ENCODE results near the gene OPRD1. TPM values are rescaled to one million over a fixed set of nuclear protein-coding genes. Genes with fewer than 3 reads are reported as not detected.

The OPRD1 gene
- total RNA-seq, 1 donor from 2014 or later, result not detected

DNA sequence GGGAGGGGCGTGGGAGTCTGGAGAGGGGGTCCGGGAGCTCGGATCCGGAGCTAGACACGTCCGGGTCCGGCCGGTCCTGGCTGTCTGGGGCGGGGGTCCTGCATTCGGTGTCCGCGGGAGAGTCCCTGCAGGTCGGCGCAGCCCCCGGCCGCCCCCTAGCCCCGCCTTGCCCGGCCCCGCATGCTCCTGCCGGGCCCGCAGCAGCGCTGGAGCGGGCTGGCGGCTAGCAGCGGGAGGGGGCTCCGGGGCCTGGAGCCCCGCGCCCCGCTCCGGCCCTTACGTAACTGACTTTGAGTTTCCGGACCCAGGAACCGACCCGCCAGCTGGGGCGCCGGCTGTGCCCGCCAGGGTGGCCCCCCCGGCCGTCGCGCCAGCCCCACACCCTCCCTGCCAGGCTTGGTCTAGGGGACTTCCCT is 75.5 kb downstream of the OPRD1 start:
- DNase-seq (ENCODE audit: low read depth), result no peak
- peak overlapping the region; percentile 100 for H3K4me3 ChIP-seq (ENCODE audit: low read depth, low read length)
- TF ChIP-seq, protein P1, sequence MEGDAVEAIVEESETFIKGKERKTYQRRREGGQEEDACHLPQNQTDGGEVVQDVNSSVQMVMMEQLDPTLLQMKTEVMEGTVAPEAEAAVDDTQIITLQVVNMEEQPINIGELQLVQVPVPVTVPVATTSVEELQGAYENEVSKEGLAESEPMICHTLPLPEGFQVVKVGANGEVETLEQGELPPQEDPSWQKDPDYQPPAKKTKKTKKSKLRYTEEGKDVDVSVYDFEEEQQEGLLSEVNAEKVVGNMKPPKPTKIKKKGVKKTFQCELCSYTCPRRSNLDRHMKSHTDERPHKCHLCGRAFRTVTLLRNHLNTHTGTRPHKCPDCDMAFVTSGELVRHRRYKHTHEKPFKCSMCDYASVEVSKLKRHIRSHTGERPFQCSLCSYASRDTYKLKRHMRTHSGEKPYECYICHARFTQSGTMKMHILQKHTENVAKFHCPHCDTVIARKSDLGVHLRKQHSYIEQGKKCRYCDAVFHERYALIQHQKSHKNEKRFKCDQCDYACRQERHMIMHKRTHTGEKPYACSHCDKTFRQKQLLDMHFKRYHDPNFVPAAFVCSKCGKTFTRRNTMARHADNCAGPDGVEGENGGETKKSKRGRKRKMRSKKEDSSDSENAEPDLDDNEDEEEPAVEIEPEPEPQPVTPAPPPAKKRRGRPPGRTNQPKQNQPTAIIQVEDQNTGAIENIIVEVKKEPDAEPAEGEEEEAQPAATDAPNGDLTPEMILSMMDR (conservative IDR thresholded peaks at IDR 0.05; ENCODE audit: low read depth, low read length), result no peak

DNA sequence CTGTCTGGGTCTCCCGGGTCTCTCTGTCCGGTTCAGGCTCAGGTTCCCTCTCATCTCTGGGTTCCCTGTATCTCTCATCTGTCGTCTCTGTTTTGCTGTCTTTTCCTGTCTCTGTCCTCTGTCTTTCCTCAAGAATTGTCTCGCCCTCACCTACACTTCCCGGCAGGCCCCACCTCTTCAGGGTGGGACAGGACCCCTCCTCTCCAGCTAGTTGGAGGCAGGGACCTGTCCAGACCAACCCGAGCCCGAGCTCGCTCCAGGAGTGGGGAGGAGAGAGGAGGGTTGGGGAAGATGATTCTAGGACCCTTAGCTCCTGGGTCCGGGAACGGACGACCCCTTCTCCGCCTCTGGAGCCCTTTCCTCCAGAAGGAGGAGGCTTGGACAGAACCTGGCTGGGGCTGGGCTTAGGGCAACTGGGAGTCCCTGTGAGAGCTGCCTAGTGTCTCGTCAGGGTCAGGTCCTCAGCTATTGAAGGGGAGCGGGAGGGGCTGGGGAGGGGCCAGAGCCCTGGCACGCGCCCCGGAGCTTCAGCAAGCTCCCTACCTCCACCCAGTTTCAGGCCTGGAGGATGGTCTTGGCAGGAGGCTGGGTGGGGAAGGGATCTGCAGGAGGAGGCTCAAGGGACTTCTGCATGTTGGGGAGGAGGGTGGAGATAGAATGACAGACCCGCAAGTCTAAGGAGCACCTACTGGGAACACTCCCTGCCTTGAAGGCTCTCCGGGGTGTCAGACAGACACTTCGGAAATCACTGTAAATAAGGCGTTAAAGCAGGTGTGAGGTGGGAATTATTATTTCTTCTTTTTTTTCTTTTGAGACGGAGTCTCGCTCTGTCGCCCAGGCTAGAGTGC is 76.1 kb downstream of the OPRD1 start:
- no peak for DNase-seq (ENCODE audit: low read depth)
- TF ChIP-seq, protein P1 (conservative IDR thresholded peaks at IDR 0.05; ENCODE audit: low read depth, low read length), result no peak
- peak overlapping the region; percentile 100 for H3K4me3 ChIP-seq (ENCODE audit: low read depth, low read length)

DNA sequence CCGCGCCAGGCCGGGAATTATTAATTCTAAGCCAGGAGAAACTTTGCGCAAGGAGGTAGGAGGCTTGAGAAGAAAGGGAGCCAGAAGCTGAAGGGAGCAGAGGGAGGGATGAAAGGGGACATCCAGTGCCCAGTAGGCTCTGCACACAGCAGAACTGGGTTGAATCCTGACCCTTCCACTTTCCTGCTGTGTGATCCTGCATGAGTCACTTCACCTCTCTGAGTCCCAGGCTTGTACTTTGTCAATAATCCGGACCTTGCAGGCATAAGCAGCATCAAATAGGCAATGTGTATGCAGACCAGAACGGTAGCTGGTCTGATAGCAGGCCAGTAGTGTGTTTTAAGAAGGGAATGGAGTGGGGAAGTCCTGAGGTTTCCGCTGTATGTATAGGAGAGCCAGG is 76.9 kb downstream of the OPRD1 start:
- TF ChIP-seq, protein P1 (conservative IDR thresholded peaks at IDR 0.05; ENCODE audit: low read depth, low read length), result no peak

DNA sequence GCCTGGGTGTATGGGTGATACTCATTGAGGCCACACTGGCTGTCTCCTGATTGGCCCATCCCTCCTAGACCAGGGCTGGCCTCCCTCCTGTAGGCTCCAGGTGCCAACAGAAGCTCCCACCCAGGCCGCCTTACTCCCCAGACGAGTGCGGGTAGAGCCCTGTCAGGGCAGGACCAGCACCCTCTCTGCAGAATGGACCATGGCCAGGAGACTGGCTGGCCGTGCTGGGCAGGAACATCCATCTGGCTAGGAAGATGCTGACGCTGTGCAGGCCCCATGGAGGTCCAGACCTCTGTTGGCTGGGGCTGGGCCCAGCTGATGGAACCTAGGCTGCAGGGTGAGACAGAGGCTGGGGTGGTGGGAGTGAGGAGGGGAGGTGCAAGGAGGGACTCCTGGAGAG is 77.4 kb downstream of the OPRD1 start:
- H3K4me3 ChIP-seq (ENCODE audit: low read depth, low read length), result no peak overlapping the region
- TF ChIP-seq, protein P1 (conservative IDR thresholded peaks at IDR 0.05; ENCODE audit: low read depth, low read length), result no peak
- DNase-seq (ENCODE audit: low read depth), result no peak

More for the DNA sequence above, 76.9 kb downstream of the OPRD1 start:
- H3K4me3 ChIP-seq (ENCODE audit: low read depth, low read length), result no peak overlapping the region
- DNase-seq (ENCODE audit: low read depth), result no peak

DNA sequence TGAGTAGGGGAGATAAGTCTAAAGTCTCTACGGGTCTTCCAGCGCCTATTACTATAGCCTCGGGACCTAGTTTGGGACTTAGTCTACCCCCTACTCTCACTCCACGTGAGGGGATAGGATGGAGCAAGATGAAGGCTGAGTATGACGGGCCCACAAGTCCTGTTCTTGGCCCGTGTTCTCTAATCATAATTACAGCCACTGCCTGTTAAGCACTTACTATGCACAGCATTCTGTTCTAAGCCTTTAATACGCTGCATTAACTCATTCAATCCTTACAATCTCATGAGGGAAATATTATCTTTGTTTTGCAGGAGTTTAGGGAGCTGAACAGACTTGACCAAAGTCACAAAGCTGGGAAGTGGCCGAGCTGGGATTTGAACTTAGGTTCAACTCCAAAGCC is 78.5 kb downstream of the OPRD1 start:
- no peak for DNase-seq (ENCODE audit: low read depth)
- no peak overlapping the region for H3K4me3 ChIP-seq (ENCODE audit: low read depth, low read length)
- TF ChIP-seq, protein P1 (conservative IDR thresholded peaks at IDR 0.05; ENCODE audit: low read depth, low read length), result no peak

DNA sequence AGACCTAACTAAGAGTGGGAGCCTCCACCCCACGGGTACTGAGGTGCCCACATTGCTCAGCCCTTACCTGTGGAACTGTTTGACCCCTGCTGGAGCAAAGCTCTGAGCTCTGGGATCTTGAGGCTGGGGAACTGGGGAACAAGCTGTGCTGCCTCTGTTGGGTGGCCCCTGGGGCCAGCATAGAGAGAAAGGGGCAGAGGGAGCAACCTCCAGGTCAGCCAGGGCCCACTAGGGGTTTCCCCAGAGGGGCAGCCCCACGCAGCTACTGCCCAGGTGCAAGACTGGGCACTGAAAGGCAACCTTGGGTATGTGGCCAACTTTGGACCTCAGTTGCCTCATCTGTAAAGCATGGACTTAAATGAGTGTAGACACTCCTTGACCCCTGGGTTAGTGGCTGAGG is 78.9 kb downstream of the OPRD1 start:
- DNase-seq (ENCODE audit: low read depth), result no peak
- TF ChIP-seq, protein P1 (conservative IDR thresholded peaks at IDR 0.05; ENCODE audit: low read depth, low read length), result no peak
- no peak overlapping the region for H3K4me3 ChIP-seq (ENCODE audit: low read depth, low read length)

DNA sequence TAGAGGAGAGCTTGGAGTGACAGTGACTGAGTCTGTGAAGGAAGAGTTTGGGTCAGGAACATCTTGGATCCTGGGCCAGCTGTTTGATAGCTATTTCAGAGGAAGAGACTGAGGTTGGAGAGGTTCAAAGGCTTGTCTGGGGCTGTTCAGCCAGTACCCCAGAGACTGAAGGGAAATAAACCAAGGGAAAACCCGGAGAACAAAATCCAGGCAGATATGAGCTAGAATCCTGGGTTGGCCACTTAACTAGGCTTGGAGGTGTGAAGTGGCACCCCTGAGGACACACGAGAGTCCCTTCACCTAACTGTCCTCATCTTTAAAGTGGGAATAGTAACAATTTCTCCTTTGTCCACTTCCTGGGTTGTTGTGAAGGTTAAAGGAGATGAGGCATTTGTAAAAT is 79.3 kb downstream of the OPRD1 start:
- TF ChIP-seq, protein P1 (conservative IDR thresholded peaks at IDR 0.05; ENCODE audit: low read depth, low read length), result no peak
- H3K4me3 ChIP-seq (ENCODE audit: low read depth, low read length), result no peak overlapping the region
- no peak for DNase-seq (ENCODE audit: low read depth)

Measured in epithelial cell of proximal tubule (primary cell).